Prostate gland (tissue), 2 donors: ENCODE measurements around the gene TAMM41.

Experiments used
- POLR2A ChIP-seq: fragments of 450-650 bp; IDR thresholded peaks from one replicate; pipeline ENCODE4 v1.6.1; 2016; ENCODE audit warnings: antibody characterized with exemption, mild to moderate bottlenecking
- POLR2AphosphoS5 ChIP-seq: sonication (generic); formaldehyde crosslinking; IDR thresholded peaks from one replicate; pipeline ENCODE4 v1.6.1; 2017; ENCODE audit warnings: antibody characterized with exemption
- TF ChIP-seq, protein P1 (sequence below), 4 experiments: fragments of 200-600 bp in 2 of 4; fragments of 450-650 bp in 2 of 4; sonication (generic) in 2 of 4; IDR thresholded peaks; 1 replicate in 3 of 4; 2 replicates in 1 of 4; pipeline ENCODE4 v1.5.1; 2016 to 2019; ENCODE audit warnings: antibody characterized with exemption in 4 of 4, mild to moderate bottlenecking in 2 of 4, moderate library complexity in 2 of 4

DNA sequence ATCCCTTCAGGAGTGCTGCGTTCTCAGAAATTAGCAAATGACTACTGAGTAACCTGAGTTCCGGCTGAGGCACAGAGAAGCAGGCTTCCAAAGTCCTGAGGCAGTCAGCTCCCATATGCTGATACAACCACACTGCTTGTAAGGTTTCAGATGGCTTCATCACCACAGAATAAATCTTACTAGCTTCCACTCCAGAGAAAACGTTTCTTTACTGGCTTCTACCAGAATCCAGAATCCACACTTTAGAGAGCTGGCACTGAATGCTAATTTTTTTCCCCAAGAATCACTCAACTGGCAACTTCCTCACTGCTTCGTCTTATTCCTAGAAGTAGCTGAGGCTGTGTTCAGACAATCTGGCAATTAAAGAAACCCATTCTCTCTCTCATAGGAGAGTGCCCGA is 21.4 kb downstream of the TAMM41 start:
- TF ChIP-seq POLR2A = no peak
- TF ChIP-seq, protein P1, sequence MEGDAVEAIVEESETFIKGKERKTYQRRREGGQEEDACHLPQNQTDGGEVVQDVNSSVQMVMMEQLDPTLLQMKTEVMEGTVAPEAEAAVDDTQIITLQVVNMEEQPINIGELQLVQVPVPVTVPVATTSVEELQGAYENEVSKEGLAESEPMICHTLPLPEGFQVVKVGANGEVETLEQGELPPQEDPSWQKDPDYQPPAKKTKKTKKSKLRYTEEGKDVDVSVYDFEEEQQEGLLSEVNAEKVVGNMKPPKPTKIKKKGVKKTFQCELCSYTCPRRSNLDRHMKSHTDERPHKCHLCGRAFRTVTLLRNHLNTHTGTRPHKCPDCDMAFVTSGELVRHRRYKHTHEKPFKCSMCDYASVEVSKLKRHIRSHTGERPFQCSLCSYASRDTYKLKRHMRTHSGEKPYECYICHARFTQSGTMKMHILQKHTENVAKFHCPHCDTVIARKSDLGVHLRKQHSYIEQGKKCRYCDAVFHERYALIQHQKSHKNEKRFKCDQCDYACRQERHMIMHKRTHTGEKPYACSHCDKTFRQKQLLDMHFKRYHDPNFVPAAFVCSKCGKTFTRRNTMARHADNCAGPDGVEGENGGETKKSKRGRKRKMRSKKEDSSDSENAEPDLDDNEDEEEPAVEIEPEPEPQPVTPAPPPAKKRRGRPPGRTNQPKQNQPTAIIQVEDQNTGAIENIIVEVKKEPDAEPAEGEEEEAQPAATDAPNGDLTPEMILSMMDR (IDR thresholded peaks at IDR 0.05) = no peak
- TF ChIP-seq POLR2AphosphoS5 = no peak
